NCI-H2081 (cell line): ENCODE data around the gene CNPY3.
A peak's percentile ranks its signal among the peaks of the same experiment; 100 is the strongest.
"Not testable (repeated sequence)": the region's sequence is repeated elsewhere in the genome, so short reads cannot be mapped to it uniquely, and the experiment has no call there.

Experiments used
- DNase-seq, 2 experiments: peaks; one replicate each; lab custom pipeline; 2025; lab: John Stamatoyannopoulos, UW

CNPY3 gene

DNA sequence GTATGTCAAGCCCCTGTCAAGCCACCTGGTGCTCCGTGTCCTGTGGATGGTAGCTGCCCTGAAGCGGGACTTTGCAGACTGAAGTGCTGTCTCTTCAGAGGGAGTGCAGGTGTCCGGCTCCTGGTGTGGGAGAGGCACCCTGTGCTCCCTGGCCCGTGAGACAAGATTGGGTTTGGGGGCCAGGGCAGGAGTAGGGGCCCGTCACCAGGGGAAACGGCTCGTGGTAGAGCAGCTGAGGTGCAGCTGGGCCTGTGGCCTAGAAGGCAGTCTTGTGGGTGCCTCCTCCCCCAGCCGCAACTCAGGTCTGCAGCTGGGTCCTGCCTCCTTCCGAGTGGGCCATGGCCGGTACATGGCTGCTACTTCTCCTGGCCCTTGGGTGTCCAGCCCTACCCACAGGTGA lies 13.5 kb upstream of the CNPY3 start, which contains the start of gene PTCRA:
TSS of gene PTCRA (plus strand) at position 322 of the 400 bp plus-strand sequence. CDS start at position 339, 17 bp downstream.
- DNase-seq: no peak

DNA sequence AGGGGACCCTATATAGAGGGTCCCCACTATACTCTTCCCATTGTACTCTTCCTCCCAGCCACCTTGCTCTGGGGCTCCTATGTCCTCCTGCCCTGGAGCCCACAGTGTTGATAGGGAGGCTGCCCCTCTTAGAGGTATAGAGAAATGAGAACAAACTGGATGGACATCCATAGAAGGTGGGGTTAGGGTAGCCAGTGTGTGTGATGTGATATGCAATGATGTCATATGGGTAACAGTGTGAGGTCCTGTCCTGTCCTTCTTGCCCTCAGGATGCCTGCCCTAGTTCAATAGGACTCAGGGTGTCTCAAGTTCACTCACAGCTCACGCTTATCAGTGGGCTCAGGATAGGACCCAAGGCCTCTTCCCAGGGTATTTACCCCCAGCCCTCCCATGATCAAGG lies 13.0 kb upstream of the CNPY3 start:
- DNase-seq: no peak

DNA sequence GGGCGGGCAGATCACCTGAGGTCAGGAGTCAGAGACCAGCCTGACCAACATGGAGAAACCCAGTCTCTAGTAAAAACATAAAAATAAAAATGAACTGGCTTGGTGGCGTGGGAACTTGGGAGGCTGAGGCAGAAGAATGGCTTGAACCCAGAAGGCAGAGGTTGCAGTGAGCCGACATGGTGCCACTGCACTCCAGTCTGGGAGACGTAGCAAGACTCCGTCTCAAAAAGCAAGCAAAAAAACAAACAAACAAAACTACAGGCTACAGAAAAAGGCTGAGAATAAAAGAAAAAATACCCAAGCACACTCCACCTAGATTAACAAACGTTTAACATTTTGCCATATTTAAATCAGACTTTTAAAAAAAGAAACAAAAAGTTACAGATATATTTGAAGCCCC lies 7.5 kb upstream of the CNPY3 start:
- DNase-seq: no peak

DNA sequence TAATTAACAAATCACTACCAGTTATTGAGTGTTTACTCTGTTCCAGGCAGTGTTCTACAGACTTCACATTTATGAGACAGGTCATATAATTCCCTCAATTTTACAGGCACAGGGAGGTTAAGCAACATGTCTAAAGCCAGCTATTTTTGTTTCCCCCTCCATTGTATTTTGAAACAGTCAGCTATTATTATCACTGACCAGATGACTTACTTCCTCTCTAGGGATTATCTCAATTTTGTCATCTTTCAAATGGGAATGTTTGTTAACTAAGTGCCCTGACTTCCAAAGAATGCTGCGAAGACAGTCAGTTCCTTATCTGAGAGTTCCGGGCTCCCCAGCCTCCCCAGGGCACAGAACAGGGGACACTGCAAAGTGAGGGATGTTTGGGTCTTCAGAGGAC lies 5.6 kb upstream of the CNPY3 start:
- no peak for DNase-seq

DNA sequence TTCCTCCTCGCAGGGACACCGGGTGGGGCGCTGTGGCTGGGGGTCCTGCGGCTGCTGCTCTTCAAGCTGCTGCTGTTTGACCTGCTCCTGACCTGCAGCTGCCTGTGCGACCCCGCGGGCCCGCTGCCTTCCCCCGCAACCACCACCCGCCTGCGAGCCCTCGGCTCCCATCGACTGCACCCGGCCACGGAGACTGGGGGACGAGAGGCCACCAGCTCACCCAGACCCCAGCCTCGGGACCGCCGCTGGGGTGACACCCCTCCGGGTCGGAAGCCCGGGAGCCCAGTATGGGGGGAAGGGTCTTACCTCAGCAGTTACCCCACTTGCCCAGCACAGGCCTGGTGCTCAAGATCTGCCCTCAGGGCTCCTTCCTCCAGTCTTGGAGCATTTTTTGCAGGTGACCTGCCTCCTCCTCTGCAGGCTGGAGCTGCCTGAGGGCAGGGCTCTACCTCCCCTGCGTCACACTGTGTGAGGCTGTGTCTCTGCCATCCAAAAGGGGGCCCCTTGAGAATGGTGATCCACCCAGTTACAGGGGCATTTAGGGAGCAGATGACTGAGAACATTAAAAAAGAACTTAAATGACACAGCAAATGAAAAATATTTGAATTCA lies 3.9 kb upstream of the CNPY3 start:
- DNase-seq: no peak

DNA sequence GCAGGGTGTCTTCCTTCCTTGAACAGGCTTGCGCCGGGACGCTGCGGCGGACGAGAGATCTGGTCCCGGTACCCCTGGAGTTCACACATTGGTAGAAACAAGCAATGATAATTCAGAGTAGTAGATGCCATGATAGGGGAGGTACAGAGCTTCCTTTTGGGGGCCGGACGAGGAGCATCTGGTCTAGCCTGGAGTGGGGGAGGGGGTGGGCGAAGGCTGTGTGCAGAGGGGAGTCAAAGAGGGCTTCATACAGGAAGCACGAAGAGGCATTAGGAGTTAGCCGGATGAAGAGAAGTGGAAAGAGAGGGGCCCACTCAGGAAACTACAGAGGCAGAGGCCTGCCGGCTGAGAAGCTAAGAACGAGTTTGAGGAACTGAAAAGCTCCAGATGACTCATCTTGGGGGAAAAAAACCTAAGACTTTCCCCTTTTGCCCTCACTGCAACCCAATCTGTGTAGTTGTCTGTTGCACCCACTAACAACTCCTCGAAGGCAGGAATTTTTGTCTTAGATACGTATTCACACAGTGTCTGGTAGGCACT lies 611 bp downstream of the CNPY3 start:
- DNase-seq: peak; percentile 38 to 50

DNA sequence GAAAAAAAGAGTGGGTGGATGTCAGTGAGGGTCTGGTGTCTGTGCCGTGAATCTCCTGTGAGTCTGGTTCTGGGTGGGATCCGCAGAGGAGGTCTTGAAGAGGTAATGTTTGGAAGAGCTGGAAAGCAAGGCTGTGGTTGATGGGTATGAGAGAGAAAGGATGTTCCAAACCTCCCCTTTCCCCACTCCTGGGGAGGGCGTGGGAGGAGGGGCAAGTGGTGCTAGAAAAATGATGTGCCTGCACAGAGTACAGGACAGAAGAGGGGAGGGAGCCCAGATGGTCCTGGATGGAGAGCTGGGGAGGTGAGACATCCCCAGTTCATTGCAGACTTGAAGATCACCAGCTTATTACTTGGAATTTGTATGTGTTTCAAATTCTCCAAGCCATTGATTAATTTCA lies 3.1 kb downstream of the CNPY3 start:
- DNase-seq: no peak

DNA sequence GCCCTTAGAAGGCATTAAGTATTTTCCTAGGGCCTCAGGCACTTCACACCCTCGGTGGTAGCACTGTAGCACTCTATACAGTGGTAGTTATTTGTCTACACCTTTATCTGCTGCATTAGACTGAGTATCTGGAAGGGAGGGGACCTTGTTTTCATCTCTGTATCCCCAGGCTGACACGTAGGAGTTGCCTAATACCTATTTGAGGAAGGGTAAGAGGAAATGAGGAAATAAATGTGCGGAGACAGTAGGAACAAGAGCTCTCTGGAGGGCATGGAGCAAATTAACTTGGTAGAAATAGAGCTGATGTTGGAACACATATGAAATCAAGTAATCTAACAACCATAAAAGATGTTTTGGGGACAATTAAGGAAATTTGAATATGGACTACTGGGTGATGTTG lies 3.9 kb downstream of the CNPY3 start:
- no peak for DNase-seq

DNA sequence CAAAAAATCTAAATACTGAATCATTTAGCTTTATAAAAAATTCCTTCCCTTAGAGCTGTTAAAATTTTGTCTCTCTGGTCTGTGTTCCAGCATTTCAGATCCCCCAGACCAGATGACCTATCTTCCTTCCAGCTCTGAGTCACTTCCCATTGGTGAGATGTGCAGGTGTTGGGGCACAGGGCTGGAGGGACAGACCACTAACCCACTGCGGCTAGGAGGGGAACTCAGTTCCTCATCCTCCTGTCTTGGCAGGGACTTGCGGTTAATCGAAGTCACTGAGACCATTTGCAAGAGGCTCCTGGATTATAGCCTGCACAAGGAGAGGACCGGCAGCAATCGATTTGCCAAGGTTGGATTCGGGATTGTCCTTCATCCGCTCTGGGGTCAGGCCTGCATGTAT lies 6.0 kb downstream of the CNPY3 start:
- no peak for DNase-seq

DNA sequence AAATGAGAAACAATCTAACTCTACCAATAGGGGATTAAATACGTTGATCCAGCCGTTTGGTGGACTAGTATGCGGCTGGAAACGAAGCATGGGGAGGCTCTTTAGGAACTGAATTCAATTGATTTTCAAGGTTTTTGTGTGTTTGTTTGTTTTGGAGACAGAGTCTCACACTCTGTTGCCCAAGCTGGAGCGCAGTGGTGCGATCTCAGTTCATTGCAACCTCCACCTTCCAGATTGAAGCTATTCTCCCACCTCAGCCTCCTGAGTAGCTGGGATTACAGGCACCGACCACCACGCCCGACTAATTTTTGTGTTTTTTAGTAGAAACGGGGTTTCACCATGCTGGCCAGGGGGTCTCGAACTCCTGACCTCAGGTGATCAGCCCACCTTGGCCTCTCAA lies 7.1 kb downstream of the CNPY3 start:
- DNase-seq: no peak

DNA sequence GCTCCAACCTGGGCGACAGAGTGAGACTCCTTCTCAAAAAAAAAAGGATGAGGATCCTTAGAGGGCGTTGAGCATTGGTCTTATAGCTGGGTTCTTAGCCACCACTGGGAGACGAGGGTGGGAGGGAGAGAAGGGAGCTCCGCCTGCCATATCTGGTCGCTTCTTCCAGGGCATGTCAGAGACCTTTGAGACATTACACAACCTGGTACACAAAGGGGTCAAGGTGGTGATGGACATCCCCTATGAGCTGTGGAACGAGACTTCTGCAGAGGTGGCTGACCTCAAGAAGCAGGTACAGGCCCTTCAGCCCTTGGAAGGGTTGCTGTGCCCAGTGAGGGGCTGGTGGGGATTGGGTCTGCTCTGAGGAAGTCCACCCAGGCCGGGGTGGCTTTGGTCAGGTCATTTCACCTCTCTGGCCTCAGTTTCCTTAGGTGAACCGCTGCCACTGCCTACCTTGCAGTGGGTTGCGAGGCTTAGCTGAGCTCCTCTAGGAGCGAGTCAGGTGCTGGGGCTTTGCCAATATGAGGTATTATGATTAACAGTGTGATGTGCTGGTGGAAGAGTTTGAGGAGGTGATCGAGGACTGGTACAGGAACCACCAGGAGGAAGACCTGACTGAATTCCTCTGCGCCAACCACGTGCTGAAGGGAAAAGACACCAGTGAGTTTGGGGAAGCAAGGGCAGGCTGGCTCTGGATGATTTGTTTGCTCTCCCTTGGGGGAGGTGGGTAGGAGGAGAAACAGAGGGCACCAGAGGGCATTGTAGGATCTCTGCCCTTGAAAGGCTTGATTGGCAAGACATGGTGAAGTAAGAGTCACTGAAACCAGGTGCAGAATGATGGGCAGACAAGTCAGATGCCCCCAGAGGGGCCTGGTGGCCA lies 8.5 kb downstream of the CNPY3 start:
- no peak for DNase-seq

DNA sequence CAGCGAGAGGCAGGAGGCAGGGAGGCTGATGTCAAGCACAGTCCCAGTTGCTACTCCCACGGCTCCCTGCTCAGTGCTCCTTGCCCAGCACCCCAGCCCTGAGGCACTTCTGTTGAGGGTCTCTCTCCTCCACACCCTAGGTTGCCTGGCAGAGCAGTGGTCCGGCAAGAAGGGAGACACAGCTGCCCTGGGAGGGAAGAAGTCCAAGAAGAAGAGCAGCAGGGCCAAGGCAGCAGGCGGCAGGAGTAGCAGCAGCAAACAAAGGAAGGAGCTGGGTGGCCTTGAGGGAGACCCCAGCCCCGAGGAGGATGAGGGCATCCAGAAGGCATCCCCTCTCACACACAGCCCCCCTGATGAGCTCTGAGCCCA lies 9.1 kb downstream of the CNPY3 start:
- no peak for DNase-seq

DNA sequence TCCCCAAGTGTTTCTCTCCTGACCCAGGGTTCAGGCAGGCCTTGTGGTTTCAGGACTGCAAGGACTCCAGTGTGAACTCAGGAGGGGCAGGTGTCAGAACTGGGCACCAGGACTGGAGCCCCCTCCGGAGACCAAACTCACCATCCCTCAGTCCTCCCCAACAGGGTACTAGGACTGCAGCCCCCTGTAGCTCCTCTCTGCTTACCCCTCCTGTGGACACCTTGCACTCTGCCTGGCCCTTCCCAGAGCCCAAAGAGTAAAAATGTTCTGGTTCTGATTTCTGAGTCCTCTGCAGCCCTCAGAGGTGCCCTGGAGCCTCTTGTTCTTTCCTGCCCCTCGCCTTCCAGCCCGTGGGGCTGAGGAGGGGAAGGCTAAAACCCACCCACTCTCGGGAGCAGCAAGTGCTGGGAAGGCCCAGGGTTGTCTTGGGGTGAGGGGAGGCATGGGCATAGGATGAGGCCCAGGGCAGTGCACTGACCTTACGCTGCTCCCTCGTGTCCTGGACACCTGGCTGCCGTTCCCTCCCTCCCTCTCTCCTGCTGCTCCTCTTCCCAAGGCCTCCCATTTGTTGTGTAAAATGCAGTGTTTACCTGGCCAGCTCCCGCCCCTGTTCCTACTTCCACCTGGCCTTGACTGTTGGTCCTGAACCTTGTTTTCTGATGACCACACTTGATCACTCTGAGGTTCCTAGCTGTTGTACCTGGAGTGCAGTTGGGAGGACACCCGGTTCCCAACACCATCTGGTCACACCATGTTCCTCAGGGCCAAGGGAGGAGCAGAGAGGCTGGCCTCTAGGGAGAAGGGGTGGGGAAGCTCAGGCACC lies 9.9 kb downstream of the CNPY3 start:
- DNase-seq: no peak

DNA sequence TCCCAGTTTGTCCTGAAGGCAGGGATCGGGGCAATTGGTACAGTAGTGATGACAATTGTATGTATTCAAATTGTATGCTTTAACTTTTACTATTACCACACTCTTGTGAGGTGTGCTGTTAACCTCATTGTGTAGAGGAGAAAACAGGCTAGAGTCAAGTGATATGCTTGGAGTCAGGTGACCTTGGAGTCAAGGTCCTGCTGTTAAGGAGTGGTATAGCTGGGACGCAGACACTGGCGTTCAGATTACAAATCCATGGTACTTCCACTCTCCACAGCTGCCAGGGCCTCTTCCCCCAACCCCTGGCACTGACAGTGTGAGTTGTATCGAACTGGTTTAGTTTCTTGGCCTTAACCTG lies 10.5 kb downstream of the CNPY3 start:
- no peak for DNase-seq

DNA sequence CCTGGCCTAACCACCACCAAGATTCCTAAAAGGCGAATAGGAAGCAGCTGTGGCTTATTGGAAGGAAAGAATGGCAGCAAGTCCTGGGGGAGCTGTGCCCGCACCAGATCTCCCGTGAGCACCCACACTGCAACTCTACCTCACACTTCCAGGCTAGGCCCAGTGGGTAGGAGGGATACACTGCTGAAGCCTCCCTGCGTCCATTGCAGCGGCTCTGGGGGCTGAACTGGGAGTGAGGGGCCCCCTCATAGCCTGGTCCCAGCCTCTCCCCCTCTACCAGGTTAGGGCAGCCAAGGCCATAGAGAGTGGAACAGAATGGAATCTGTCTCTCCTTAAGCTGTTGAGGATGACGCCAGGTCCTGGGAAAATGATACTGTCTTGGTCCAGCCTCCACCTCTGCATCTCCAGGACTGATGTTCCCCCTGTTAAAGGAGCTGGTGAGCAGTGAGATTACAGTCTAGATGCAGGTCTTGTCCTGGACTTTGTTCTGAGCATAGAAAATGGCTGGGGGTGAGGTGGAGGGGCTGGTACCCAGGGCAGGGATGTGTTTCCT lies 11.3 kb downstream of the CNPY3 start:
- no peak for DNase-seq

DNA sequence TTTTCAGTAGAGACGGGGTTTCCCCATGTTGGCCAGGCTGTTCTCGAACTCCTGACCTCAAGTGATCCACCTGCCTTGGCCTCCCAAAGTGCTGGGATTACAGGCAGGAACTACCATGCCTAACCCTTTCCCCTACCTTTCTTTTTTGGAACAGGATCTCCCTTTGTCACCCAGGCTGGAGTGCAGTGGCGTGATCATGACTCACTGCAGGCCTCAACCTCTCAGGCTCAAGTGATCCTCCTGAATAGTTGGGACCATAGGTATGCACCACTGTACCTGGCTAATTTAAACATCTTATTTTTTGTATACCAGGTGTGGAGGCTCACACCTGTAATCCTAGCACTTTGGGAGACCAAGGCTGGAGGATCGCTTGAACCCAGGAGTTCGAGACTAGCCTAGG lies 12.1 kb downstream of the CNPY3 start:
- DNase-seq: not testable (repeated sequence)

DNA sequence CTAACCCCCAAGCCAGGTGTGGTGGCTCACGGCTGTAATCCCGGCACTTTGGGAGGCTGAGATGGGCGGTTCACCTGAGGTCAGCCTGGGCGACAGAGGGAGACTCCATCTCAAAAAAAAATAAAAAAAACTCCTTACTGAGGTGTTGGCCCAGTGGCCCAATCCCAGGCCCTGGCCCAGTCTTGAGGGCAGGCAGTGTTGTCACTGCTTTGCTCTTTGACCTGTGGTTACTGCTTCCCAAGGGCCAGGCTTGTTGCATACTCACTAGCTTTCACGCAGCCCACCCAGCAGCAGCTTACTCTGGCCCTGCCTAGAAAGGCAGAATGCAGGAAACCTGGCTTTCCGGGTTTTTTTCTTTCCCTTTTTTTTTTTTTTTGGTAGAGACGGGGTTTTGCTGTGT lies 13.2 kb downstream of the CNPY3 start:
- no peak for DNase-seq

DNA sequence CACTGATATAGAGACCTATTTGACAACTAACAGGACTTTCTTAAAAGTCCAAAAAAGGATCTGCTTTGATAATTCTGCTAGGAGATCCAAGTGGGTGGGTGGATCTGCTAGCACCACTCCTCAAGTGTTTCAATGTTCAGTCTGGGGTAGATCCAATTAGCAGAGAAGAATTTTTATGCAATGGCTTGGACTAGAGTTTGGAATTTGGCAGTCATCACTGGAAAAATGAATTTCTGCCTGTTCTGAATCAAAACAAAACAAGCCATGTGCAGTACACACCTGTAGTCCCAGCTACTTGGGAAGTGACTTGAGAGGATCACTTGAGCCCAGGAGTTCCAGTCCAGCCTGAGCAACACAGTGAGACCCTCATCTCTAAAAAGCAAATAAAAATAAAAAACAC lies 18.7 kb downstream of the CNPY3 start:
- no peak for DNase-seq

DNA sequence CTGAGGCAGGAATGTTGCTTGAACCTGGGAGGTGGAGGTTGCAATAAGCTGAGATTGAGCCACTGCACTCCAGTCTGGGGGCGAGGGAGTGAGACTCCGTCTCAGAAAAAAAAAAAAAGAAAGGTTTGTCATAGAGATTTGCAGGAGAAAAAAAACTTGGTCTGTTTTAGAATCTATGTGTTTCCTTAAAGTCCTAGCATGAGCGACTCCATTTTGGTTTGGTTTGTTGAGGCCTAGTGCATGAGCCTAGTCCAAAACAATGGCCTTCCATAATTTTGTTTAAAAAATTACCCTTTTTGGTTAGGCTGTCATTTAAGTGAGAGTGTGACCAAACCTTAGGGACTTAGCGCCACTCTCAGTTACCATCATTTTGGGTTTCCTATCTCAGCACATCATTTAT lies 23.1 kb downstream of the CNPY3 start:
- no peak for DNase-seq

DNA sequence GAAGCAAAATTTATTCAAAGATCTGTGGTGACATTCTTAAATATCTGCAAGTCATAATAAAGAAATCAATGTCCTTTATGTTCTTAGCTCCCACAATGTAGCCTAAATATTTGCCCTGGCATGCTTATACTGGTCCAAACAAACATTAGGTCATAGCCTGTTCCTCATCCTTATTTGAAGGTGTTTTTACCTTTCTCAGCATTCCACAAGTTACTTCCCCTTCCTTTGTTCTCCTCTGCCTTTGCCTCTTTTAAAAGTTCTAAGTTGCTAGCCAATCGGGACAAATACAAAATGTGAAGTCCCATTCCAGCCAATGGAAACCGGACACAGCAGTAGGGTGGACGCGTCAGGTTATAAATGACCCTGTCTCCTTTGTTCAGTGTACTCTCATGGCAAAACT lies 25.1 kb downstream of the CNPY3 start:
- not testable (repeated sequence) for DNase-seq

DNA sequence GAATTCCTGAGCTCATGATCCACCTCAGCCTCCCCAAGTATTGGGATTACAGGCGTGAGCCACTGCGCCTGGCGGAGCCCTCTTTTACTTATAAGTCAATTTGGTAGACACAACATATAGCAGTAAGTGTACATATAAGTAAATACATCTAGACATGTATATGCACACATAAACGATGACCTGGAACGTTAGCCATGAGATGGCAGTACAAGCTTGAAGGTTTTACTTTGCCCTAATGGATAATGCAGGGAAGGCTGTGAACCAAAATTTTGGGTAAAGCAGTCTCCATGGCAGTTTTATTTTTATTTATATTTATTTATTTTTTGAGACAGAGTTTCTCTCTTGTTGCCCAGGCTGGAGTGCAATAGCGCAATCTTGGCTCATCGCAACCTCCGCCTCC lies 28.8 kb downstream of the CNPY3 start:
- DNase-seq: no peak

DNA sequence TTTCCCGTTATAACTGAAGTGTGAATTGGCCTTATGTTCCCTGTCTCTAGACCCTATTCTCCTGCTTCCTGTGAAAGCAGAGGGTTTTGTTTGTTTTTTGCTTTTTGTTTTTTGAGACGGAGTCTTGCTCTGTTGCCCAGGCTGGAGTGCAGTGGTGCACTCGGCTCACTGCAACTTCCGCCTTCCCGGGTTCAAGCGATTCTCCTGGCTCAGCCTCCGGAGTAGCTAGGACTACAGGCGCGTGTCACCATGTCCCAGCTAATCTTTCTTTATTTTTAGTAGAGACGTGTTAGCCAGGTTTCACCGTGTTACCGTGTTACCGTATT lies 30.6 kb downstream of the CNPY3 start:
- DNase-seq: no peak
